GM18951 (cell line): ENCODE data around the gene MAP1B.

Experiments
- POLR2A ChIP-seq: IDR thresholded peaks from 4 replicates; pipeline ENCODE4 v1.6.1; 2011; ENCODE audit warnings: mild to moderate bottlenecking; ENCODE audit not compliant: insufficient read length, insufficient read depth; ENCODE audit errors: extremely low read depth
- in situ Hi-C: fragments of 300-500 bp; cut with MboI; formaldehyde crosslinking; loops from one replicate; pipeline ENCODE4 v1.12.0; 2022; ENCODE audit warnings: low sequenced_read_pairs, mixed read lengths, inconsistent platforms; ENCODE audit not compliant: unreplicated experiment

Gene MAP1B

GRCh38 chr5:72109062-72109411, 1.8 kb downstream of the MAP1B start:
- in situ Hi-C loops: no loop called here
- TF ChIP-seq POLR2A: no peak

- no peak for TF ChIP-seq POLR2A
- in situ Hi-C loops: no loop called here
These were observed 2.4 kb downstream of the MAP1B start for GRCh38 chr5:72109625-72110024.

GRCh38 chr5:72110394-72111013, 3.2 kb downstream of the MAP1B start:
- in situ Hi-C loops: no loop called here
- TF ChIP-seq POLR2A: no peak

GRCh38 chr5:72112389-72112788, 5.1 kb downstream of the MAP1B start:
- in situ Hi-C loops: no loop called here
- TF ChIP-seq POLR2A: no peak

- no peak for TF ChIP-seq POLR2A
- in situ Hi-C loops: no loop called here
These were observed 7.4 kb downstream of the MAP1B start for GRCh38 chr5:72114629-72115028.

GRCh38 chr5:72115296-72115695, 8.0 kb downstream of the MAP1B start:
- no peak for TF ChIP-seq POLR2A
- in situ Hi-C loops: no loop called here

GRCh38 chr5:72117307-72117706, 10.0 kb downstream of the MAP1B start:
- in situ Hi-C loops: no loop called here
- no peak for TF ChIP-seq POLR2A

GRCh38 chr5:72121052-72121779, 13.9 kb downstream of the MAP1B start:
- in situ Hi-C loops: no loop called here
- no peak for TF ChIP-seq POLR2A

GRCh38 chr5:72121780-72122445, 14.6 kb downstream of the MAP1B start:
- no peak for TF ChIP-seq POLR2A
- in situ Hi-C loops: no loop called here

- in situ Hi-C loops: no loop called here
- no peak for TF ChIP-seq POLR2A
These were observed 15.3 kb downstream of the MAP1B start for GRCh38 chr5:72122602-72123001.

GRCh38 chr5:72123764-72124376, 16.6 kb downstream of the MAP1B start:
- in situ Hi-C loops: no loop called here
- TF ChIP-seq POLR2A: no peak

GRCh38 chr5:72125271-72125940, 18.1 kb downstream of the MAP1B start:
- in situ Hi-C loops: no loop called here
- TF ChIP-seq POLR2A: no peak
